AG08396 (cell line): ENCODE results near the gene AMZ1.
"Not testable (repeated sequence)": the region's sequence is repeated elsewhere in the genome, so short reads cannot be mapped to it uniquely, and the experiment has no call there.

Source experiments
- DNase-seq: peaks from one replicate; pipeline ENCODE4 v3.0.0; 2012; ENCODE audit warnings: low spot score, mixed read lengths

Gene AMZ1

DNA sequence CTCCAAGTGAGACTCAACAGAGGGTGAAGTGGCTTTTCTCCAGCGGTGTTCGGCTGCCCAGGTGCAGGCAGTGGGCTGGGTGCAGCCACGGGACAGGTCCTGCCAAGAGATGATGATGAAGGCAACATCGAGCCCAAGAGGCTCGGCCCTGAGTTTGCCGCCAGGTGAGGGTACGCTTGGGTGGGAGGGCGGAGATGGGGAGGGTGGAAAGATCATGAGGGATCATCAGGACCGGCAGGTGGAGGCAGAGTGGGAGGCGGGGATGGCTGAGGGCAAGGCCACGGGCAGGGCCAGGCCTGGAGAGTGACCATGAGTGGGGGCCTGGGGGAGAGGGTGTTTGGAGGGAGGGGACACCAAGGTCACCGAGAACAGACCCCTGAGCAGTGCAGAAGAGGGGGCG, 17.8 kb upstream of the AMZ1 start:
- no peak for DNase-seq

DNA sequence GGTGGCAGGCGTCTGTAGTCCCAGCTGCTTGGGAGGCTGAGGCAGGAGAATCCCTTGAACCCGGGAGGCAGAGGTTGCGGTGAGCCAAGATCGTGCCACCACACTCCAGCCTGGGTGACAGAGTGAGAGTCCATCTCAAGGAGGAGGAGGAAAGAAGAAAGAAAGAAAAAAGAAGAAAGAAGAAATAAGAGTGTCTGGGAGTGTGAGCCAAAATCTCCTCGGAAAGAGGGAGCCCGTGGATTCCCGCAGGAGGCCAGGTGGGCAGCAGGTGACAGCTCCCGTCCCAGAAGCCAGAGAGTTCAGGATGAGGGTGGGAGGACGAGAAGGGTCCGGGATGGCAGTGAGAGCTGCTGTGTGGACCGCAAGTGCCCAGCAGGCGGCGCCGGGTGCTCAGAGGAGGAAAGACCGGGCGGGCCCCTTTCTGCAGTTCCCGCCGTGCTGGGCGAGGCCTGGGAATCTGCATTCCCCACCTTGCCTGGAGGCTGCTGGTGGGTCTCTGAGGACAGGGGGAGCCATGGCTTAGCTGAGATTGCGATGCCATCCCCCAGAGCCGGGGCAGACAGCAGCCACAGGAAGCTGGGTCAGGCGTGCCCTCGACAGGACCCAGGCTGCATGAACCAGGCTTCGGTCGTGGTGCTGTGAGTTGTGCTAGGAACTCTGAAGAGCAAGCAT, 17.1 kb upstream of the AMZ1 start:
- peak; percentile 88 for DNase-seq

DNA sequence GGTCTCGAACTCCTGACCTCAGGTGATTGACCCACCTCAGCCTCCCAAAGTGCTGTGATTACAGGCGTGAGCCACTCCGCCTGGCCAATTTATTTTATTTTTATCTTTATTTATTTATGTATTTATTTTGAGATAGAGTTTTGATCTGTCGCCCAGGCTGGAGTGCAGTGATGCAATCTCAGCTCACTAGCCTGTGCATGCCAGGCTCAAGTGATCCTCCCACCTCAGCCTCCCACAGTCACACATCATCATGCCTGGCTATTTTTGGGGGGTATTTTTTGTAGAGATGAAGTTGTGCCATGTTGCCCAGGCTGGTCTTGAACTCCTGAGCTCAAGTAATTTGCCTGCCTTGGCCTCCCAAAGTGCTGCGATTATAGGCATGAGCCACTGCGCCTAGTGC, 14.8 kb upstream of the AMZ1 start:
- DNase-seq: not testable (repeated sequence)

DNA sequence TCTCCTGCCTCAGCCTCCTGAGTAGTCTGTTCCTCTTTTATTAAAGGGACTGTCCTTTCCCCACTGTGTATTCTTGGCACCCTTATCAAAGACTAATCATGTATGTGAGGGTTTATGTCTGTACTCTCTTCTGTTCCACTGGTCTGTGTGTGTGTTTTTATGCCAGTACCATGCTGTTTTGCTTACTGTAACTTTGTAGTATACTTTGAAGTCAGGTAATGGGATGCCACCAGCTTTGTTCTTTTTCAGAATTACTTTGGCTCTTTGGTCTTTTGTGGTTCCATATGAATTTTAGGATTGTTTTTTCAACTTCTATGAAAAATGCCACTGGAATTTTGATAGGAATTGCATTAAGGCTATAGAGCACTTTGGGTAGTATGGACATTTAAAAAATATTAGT, 14.1 kb upstream of the AMZ1 start:
- no peak for DNase-seq

DNA sequence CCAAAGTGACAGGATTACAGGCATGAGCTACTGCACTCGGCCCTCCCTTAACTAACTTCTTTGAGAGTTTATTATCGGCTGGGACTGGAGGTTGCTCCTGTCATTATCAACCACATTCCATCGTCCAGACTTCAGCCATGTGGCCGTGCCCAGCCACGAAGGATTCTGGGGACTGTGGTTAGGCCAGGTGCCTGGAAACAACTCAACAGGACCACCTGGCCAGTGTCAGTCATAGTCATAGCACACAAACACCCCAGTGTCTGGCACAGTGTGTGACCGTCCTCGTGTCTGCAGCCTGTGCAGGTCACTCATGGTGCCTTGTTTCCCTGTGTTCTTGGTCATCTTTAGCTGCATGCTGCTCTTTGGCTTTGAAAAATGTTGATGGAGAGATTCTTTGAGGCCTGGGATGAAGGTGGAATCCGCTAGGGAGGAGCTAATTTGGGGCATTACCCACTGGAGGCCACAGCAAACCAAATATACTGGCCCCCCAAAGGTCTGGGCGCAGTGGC, 12.7 kb upstream of the AMZ1 start:
- DNase-seq: no peak

DNA sequence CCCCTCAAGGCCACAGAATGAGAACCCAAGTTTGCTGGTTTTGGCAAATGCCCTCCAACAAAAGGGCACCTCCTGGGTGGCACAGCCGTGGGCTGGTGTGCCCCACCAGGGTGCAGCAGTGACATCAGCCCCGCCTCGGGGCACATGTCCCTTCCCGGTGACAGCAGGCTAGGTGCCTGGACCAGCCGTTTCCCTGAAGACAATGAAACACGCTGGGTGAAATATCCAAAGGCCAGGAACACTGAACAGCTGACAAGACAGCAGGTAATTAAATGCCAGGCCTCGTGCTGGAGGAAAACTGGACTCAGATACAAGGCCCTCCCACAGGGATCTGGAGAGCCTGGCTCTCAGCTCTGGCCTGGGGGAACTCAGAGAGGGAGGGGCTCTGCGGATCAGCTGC, 11.4 kb upstream of the AMZ1 start:
- DNase-seq: not testable (repeated sequence)

DNA sequence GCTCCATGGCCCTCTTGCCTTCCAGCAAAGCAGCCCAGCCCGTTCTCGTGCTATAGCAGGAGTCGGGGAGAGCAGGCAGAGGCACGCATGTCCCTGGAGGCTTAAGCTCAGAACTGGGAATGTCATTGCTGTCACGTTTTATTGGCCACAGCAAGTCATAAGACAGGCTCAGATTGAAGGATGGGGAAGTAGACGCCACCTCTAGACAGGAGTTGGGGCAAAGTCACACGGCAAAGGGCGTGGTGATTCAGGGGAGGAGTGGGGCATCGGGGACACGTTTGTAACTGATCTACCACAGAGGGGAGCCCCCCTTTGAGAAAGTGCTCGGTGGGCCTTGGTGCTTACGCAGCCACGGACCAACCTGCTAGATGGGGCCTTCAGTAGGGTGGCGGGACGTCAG, 9.5 kb upstream of the AMZ1 start:
- DNase-seq: not testable (repeated sequence)

DNA sequence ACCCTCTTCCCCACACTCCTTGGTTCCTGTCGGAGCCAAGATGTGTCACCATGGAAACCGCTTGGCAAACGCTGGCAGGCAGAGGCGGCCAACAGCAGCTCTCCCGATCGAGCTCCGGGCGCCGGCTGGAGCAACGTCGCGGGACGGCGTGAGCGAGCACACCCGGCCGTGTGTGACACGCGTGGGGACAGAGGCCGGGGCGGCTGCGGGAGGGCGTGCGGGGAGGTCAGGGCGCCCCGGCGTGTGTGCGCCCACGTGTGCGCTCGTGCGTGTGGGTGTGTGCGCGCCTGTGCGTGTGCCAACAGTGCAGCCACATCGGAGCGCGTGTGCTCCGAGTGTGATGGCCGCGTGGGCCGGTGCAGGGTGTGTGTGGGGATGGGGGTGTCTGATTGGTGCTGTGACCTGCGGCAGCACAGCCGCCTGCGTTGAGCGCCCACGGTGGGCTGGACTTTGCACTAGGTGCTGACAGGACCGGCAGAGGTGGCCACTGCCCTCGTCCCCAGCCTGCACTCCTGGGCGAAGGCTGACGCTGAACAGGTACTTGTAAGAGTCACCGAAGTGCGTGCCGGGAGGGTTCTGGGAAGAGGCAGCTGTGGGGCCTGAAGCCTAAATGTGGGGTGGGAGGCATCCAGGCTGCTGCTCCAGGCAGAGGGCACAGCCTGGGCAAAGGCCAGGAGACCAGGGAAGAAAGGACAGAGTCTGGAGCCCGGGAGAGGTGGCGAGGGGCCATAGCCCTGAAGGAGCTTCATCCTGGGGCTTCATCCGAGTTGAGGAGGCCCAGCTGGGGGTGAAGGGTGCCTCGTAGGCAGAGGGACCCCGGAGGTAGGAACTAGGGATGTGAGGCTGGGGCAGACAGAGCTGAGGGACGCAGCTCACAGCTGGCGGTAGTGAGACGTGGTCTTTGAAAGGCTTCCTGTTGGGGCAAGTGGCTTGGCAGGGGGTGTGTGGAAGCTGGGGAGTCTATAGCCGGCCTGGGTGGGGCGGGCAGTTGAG, 8.6 kb upstream of the AMZ1 start:
- DNase-seq: not testable (repeated sequence)

DNA sequence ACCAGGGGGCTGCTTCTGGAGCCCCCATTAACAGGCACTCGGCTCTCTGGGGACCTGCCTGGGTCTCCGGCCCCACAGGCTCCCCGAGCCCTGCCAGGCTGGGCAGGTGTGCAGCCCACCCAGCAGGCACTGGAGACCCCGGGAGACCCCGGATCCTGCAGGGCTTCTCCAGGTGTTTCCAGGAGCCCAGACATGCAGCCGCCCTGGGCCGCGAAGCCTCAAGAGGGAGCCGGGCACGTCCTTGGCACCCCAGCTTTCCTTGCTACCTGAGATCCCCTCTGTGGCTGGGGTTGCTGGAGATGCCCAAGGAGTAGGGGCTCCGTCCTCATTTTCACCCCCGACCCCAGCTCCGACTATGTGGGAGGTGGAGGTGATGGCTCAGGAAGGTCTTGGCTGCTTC, 7.7 kb upstream of the AMZ1 start:
- no peak for DNase-seq

DNA sequence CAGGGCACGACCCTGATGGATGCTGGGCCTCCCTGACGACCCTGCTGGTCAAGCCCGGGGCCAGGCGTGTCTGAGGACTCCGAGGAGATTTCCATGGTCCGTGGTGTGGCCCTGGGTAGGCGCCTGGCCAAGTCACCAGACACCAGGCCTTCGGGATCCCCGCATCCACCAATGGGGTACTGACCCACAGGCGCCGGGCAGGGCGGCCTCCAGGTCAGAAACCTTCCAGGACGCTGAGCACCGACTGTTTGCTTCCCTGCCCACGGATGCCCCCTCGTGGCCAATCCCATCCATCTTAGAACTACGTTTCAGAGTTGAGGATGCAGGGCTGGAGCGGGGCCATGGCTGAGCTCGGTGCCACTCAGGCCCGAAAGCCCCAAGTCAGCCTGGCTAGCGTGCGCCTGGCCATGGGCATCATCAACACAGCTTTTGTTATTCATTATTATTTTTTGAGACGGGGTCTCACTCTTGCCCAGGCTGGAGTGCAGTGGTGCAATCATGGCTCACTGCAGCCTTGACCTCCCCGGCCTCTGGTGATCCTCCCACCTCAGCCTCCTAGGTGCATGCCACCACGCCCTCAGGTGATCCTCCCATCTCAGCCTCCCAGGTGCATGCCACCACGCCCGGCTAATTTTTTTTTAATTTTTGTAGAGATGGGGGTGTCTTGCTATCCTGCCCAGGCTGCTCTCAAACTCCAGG, 7.1 kb upstream of the AMZ1 start:
- peak; percentile 92 for DNase-seq

DNA sequence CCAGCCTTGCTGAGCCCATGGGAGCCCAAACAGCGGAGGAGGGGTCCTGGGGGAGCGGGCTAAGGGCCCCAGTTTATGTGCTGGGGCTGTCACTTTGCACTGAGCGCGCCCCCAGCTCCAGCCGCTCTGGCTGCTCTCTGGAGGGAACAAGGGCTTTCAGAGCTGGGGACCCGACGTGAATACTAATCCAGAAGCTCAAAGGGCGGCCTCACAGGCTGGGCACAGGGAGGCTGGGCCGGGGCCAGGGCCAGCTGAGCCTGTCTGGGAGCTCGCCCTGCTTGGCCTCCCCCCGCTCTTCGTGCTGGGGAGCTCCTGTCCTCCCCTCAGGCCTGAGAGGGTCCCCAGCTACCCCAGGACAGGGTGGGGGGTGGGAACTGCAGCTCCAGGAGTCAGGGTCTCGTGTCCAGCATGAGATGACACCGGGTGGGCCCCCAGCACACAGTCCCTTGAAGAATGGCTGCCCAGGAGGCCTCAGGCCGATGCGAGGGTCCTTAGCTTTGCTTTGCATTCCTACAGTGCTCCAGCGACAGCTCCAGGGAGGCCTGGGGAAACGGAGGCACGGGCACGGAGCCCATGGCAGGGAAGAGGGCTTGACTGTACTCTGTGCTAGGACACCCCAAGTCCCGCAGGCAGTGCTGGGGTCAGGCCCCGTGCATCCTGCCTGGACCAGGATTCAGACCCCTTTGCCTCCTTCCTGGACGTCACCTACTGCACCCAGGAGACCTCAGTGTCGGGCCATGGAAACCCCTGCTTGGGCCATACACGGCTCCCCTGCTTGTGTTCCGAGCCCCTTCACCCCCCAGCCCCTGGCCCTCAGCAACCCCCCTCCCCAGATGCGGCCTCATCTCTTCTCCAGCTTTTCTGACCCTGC, 5.8 kb upstream of the AMZ1 start:
- DNase-seq: no peak

DNA sequence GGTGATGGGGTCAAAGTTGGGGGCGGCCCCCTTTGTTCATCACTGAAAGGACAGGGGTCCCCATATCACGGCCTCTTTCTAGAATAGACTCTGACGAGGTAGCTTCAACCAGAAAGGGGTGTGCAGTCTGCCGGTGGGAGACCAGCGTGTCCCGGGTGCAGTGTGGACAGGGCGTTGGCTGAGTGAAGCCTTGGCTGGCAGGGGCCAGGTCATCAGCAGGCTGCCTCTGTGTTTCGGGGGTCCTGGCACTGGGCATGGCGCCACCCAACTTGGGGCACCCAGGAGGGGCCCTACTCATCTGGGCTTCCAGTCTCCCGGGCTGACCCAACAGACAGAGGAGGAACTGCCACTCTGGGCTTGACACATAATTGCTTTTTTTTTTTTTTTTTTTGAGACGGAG, 3.5 kb upstream of the AMZ1 start:
- no peak for DNase-seq

DNA sequence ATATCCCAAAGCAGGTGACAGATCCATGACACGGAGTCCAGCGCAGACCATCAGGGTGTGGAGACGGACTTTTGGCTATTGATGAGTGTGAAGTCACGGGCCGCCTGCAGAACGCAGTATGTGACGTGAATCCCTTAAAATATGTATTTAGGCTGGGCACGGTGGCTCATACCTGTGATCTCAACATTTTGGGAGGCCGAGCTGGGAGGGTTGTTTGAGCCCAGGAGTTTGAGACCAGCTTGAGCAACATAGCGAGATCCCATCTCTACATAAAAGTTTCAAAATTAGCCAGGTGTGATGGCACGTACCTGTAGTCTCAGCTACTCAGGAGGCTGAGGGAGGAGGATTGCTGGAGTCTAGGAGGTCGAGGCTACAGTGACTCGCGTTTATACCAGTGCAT, 1.9 kb upstream of the AMZ1 start:
- DNase-seq: no peak

DNA sequence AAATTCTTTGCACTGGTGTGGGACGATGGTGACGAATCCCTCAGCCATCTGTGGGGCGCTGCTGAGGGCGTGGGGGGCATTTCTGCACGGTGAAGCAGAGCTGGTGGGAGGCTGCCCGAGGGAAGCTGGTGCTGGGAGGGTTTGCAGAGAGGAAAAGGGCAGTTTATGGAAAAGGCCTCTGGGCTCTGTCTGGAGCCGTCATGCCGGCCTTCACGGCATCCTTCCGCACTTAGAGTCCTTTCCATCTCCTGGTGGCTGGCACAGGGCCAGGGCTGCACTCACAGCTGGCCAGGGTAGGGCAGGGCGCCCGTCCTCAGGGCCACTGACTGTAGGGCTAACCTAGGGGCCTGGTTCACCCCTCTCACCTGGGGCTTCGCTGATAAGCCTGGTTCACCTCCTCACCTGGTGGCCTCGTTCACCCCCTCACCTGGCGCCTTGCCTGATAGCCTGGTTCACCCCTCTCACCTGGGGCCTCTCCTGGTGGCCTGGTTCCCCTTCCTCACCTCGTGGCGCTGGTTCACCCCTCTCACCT, 598 bp upstream of the AMZ1 start:
- DNase-seq: no peak

DNA sequence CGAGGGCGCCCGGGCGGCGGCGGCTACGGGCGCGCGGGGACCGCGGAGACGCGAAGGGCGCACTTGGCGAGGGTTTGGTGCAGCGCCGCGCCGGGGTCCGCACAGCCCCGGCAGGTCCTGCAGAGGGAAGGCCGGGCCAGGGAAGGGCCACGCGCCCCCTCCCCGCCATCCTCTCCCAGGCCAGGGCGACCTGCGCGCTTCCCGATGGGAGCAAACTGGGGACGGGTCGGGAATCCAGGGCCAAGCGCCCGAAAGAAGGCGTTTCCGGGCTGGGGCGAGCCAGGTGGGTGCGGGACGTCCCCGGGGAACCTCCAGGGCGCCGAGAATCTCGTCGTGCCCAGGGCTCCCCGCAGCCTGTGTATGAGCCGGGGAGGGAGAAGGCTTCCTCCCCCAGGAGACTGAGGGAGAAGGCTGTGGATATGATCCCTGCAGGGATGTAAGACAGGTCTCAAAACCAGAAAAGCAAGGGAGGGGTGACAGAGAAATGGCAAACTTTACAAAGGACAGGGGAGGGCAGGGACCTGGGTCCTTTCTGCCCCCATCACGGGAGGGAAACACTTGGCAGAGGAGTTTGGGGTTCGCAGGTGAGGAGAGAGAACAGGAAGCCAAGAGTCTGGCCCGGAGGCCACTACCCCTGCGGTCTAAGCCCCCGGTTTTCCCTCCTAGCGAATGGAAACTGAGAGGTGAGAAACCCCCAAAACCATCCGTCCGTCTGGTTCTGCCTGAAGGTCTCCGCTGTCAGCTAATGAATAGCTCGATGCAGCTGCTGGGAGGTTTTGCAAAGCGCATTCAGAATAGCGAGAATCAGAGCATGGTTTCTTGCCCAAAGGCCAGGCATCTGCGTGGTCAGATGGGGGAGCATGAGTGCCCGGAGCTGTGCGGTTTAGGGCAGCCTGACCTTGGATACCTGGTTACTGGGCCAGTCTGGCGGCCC, 674 bp downstream of the AMZ1 start:
- DNase-seq: no peak

DNA sequence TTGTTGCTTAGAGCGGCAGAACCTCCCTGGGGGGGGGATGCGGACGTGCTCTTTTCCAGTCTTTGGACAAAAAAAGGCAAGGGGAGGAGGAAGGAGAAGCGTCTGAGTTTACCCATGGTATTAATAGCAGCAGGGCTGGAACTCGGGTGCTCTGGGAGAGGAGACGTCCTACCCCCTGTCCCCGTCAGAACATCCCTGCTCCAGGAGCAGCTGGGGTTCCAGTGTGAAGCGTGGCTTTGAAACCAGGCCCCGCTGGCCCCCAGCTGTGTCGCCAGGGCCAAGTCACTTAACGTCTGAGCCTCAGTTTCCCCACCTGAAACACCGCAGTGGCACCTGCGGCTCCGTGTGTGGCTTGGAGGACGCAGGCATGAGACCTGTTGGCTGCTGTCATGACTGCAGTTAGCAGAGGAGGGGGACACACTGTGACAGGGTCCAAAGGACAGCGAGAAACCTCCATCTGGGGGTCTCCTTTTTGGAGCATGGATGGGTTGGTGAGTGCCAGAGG, 1.4 kb downstream of the AMZ1 start:
- no peak for DNase-seq

DNA sequence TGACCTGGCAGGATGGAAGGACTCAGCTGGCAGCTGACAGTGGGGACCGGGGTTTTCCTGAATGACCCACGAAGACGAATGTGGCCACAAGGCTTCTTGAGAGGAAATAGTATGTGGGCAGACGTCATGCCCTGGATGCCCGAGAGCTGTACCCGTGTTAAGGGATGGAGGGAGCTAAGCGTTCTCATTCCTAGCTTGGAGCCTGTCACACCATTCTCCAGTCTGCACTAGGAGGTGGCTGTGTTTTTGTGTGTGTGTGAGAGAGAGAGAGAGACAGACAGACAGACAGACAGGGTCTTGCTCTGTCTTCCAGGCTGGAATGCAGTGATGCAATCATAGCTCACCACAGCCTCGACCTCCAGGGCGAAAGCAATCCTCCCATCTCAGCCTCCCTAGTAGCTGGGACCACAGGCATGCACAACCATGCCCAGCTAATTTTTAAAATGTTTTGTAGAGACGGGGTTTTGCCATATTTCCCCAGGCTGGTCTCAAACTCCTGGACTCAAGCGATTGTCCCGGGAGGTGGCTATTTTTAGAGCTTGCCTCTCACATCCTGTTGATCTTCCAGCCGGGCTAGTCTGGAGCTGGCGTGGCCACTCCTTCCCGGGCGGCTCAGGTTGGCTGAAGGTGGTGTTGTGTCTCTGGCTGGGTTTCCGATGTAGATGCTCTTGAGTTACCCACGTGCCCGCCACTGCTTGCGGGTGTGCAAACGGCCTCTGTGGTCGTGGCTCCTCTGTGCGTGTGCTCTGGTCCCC, 2.1 kb downstream of the AMZ1 start:
- no peak for DNase-seq

DNA sequence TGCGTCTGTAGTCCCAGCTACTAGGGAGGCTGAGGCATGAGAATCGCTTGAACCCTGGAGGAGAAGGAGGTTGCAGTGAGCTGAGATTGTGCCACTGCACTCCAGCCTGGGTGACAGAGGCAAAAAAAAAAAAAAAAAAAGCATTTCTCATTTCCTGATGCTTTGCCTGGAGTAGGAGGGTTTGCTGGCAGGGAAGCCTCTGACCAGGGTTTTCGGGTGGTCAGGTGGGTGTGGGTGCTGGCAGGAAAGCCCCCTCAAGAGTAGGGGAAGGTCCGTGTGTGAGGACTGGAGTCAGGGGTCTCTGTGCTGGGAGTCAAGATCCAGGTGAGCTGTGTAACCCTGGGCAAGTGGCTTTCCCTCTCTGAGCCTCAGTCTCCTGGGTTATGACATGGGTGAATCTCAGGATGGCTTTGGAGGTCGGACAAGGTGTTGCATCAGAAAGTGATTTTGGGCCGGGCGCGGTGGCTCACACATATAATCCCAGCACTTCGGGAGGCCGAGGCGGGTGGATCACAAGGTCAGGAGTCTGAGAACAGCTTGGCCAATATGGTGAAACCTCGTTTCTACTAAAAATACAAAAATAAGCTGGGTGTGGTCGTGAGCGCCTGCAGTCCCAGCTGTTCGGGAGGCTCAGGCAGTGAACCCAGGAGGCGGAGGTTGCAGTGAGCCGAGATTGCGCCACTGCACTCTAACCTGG, 3.2 kb downstream of the AMZ1 start:
- no peak for DNase-seq
